ENCODE results near the gene ZNF613. TPM values are rescaled to one million over a fixed set of nuclear protein-coding genes. Genes with fewer than 3 reads are reported as not detected.

ZNF613 gene
- total and polyA plus RNA-seq, 2 of the 13 experiments (the other 11 are each of a cell fraction or from before 2014, with no cell fraction given) = 3.6 to 8.3 TPM

- TF ChIP-seq, protein P1, sequence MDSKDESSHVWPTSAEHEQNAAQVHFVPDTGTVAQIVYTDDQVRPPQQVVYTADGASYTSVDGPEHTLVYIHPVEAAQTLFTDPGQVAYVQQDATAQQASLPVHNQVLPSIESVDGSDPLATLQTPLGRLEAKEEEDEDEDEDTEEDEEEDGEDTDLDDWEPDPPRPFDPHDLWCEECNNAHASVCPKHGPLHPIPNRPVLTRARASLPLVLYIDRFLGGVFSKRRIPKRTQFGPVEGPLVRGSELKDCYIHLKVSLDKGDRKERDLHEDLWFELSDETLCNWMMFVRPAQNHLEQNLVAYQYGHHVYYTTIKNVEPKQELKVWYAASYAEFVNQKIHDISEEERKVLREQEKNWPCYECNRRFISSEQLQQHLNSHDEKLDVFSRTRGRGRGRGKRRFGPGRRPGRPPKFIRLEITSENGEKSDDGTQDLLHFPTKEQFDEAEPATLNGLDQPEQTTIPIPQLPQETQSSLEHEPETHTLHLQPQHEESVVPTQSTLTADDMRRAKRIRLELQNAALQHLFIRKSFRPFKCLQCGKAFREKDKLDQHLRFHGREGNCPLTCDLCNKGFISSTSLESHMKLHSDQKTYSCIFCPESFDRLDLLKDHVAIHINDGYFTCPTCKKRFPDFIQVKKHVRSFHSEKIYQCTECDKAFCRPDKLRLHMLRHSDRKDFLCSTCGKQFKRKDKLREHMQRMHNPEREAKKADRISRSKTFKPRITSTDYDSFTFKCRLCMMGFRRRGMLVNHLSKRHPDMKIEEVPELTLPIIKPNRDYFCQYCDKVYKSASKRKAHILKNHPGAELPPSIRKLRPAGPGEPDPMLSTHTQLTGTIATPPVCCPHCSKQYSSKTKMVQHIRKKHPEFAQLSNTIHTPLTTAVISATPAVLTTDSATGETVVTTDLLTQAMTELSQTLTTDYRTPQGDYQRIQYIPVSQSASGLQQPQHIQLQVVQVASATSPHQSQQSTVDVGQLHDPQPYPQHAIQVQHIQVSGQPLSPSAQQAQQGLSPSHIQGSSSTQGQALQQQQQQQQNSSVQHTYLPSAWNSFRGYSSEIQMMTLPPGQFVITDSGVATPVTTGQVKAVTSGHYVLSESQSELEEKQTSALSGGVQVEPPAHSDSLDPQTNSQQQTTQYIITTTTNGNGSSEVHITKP (CRISPR knock-in tag; IDR thresholded peaks at IDR 0.05; ENCODE audit: low read depth) = peak; percentile 62; the same call in 1 of the 2 replicates
- TF ChIP-seq FOSL1 (CRISPR knock-in tag; IDR thresholded peaks at IDR 0.05; ENCODE audit: borderline replicate concordance) (no peak), ZNF766 (CRISPR knock-in tag; IDR thresholded peaks at IDR 0.05; ENCODE audit: borderline replicate concordance) (peak; percentile 44; the same call in 1 of the 2 replicates), ZNF800 (CRISPR knock-in tag; IDR thresholded peaks at IDR 0.05) (no peak), ZNF335 (CRISPR knock-in tag; IDR thresholded peaks at IDR 0.05) (peak; percentile 90), YY1 (IDR thresholded peaks at IDR 0.05; ENCODE audit: insufficient read depth, insufficient replicate concordance, low read depth, low read length) (peak; percentile 100), NFYB (CRISPR knock-in tag; IDR thresholded peaks at IDR 0.05) (peak; percentile 45; the same call in 1 of the 2 replicates), SOX6 (IDR thresholded peaks at IDR 0.05) (no peak), SOX6 (CRISPR knock-in tag; IDR thresholded peaks at IDR 0.05) (peak; percentile 64), ZSCAN9 (CRISPR knock-in tag; IDR thresholded peaks at IDR 0.05; ENCODE audit: borderline replicate concordance) (peak; percentile 83; the same call in 1 of the 2 replicates), SRSF4 (IDR thresholded peaks at IDR 0.05; ENCODE audit: low read depth, low read length, poor library complexity, severe bottlenecking) (no peak), MBD4 (IDR thresholded peaks at IDR 0.05; ENCODE audit: borderline replicate concordance, low read length) (no peak), ZFP91 (CRISPR knock-in tag; IDR thresholded peaks at IDR 0.05; ENCODE audit: borderline replicate concordance) (peak; percentile 46; the same call in 1 of the 2 replicates), DNMT3B (CRISPR knock-in tag; conservative IDR thresholded peaks at IDR 0.05) (peak; percentile 78)
- TF ChIP-seq, protein P2, sequence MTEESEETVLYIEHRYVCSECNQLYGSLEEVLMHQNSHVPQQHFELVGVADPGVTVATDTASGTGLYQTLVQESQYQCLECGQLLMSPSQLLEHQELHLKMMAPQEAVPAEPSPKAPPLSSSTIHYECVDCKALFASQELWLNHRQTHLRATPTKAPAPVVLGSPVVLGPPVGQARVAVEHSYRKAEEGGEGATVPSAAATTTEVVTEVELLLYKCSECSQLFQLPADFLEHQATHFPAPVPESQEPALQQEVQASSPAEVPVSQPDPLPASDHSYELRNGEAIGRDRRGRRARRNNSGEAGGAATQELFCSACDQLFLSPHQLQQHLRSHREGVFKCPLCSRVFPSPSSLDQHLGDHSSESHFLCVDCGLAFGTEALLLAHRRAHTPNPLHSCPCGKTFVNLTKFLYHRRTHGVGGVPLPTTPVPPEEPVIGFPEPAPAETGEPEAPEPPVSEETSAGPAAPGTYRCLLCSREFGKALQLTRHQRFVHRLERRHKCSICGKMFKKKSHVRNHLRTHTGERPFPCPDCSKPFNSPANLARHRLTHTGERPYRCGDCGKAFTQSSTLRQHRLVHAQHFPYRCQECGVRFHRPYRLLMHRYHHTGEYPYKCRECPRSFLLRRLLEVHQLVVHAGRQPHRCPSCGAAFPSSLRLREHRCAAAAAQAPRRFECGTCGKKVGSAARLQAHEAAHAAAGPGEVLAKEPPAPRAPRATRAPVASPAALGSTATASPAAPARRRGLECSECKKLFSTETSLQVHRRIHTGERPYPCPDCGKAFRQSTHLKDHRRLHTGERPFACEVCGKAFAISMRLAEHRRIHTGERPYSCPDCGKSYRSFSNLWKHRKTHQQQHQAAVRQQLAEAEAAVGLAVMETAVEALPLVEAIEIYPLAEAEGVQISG (CRISPR knock-in tag; IDR thresholded peaks at IDR 0.05) = peak; percentile 95
- TF ChIP-seq, protein P3, sequence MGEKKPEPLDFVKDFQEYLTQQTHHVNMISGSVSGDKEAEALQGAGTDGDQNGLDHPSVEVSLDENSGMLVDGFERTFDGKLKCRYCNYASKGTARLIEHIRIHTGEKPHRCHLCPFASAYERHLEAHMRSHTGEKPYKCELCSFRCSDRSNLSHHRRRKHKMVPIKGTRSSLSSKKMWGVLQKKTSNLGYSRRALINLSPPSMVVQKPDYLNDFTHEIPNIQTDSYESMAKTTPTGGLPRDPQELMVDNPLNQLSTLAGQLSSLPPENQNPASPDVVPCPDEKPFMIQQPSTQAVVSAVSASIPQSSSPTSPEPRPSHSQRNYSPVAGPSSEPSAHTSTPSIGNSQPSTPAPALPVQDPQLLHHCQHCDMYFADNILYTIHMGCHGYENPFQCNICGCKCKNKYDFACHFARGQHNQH (CRISPR knock-in tag; IDR thresholded peaks at IDR 0.05) = peak; percentile 86; the same call in 1 of the 2 replicates
These were observed 59.3 kb downstream of the ZNF613 start, which contains the start of gene ZNF350 (continued) for GRCh38 chr19:51986309-51987291.
